Glomerular visceral epithelial cell (primary cell): ENCODE measurements around the gene MINDY3.
A peak's percentile ranks its signal among the peaks of the same experiment; 100 is the strongest.
"Not testable (repeated sequence)": the region's sequence is repeated elsewhere in the genome, so short reads cannot be mapped to it uniquely, and the experiment has no call there.

Source experiments
- DNase-seq: peaks from one replicate; pipeline ENCODE4 v3.0.0-alpha.2; 2016; ENCODE audit errors: extremely low spot score

The MINDY3 gene

GRCh38 chr10:15859906-15860691, at the start of gene MINDY3:
MINDY3 (minus strand) TSS chr10:15860507; CDS start chr10:15860299, 208 bp downstream.
- DNase-seq = peak; percentile 84

DNA sequence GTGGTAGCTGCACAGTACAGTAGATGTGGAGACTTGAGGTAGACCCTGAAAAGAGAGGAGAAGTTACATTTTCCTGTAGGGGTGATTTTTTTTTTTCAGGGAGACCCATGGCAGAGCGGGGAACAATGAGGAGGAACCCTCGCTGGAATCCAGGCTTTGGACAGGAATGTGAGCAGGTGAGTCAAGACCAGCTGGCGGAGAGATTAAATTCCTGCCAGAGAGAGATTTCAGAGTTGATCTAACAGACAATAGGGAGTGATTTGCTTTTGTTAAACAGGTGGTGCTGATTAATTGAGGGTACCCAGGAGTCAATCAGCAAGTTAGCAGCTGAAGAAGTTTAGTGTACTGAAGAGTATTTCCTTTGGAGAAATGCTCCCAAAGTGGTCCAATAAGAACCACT, 41.6 kb upstream of the MINDY3 start:
- DNase-seq = no peak

- peak; percentile 7 for DNase-seq
Observed at GRCh38 chr10:15898046-15898445, 37.7 kb upstream of the MINDY3 start.

GRCh38 chr10:15897287-15897686, 37.0 kb upstream of the MINDY3 start:
- peak; percentile 21 for DNase-seq

- DNase-seq = no peak
Observed at GRCh38 chr10:15896654-15897053, 36.3 kb upstream of the MINDY3 start.

DNA sequence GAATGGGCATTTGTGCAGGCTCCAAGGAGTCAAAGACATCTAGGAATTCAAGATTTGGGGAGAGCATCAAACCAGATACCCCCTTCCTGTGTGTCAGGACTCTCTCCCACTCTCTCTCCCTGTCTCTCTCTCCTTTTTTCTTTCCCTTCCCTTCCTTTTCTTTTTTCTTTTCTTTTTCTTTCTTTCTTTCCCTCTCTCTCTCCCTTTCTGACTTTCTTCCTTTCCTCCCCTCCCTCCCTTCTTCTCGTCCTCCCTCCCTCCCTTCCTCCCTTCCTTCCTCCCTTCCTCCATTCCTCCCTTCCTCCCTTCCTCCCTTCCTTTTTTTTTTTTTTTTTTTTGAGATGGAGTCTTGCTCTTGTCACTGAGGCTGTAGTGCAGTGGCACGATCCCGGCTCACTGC, 24.1 kb upstream of the MINDY3 start:
- no peak for DNase-seq

DNA sequence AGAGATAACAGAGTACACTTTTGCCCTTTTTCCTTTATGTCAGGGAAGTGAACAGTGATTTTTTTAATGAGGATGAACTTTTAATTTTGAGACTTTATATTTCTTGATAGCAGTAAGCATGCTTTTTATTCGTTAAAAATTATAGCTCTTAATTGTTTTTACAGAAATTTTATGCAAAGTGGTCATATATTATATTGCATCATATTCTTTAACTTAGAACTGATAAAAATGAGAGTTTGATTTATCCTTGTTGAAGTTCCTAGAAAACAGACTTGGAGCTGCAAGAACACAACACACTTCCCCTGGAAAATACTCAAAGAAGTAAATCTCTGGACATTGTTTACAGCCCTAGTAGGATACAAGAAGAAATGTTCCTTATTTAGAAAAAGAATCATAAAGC, 21.2 kb upstream of the MINDY3 start:
- no peak for DNase-seq

DNA sequence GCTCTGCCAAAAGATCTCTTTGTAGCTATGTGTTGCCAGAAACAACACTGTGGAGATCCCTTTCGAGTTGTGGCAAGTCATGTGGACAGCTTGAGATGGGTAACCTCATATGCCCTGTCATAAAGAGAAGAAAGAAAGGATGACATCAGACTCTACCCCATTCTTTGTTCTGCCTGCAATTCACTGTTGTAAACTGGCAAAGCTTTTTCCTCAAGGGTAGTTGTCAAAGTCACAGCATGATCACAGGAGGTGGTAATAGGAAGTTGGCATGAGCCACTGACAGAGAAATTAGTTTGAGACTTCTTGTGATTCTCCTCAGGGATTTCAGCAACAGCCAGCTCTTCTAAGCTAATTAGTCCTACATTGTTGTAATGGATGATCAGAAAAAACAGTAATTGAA, 19.4 kb upstream of the MINDY3 start:
- DNase-seq = no peak

DNA sequence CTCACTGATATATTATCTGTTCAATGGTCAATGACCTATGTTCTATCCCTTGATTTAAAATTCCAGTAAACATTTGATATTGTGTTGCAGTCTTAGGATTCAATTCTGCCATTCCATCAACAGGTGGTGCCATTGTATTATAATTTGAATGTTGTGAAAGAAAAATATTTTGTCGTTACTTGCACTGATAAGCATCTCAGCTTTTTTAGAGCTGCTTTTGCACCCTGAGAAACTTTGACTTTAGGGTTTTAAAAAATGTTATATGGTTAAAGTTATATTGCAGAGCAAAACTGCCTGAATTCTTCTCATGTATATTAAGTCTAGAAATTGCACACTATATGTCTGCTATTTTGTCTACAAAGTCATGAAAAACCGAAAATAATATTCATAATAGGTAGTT, 18.8 kb upstream of the MINDY3 start:
- DNase-seq = peak; percentile 17

- DNase-seq = no peak
Observed at GRCh38 chr10:15877836-15878576, 17.7 kb upstream of the MINDY3 start.

DNA sequence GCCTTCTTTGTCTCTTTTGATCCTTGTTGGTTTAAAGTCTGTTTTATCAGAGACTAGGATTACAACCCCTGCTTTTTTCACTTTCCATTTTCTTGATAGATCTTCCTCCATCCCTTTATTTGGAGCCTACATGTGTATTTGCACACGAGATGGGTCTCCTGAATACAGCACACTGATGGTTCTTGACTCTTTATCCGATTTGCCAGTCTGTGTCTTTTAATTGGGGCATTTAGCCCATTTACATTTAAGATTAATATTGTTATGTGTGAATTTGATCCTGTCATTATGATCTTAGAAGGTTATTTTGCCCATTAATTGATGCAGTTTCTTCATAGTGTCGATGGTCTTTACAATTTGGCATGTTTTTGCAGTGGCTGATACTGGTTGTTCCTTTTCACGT, 16.0 kb upstream of the MINDY3 start:
- DNase-seq = not testable (repeated sequence)

DNA sequence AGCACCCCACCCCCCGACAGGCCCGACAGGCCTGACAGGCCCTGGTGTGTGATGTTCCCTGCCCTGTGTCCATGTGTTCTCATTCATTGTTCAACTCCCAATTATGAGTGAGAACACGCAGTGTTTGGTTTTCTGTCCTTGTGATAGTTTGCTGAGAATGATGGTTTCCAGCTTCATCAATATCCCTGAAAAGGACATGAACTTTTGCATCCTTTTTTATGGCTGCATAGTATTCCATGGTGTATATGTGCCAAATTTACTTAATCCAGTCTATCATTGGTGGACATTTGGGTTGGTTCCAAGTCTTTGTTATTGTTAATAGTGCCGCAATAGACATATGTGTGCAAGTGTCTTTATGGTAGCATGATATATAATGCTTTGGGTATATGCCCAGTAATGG, 12.3 kb upstream of the MINDY3 start:
- DNase-seq = not testable (repeated sequence)

DNA sequence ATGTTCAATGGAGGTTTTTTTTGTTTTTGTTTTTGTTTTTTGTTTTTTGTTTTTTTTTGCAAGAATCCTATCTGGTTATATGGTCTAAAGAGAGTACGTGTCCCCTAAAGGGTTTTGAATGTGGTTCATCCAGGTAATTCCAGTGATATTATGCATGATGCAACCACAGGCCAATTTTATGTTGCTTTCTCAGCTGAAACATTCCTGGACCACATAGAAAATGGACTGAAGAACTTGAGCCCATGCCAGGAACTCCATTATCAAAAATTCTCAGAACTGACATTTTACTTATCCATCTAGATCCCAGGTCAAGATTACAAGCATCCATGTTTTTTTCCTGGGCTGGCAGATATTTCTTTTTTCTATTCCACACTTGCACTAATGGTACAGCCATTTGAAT, 11.5 kb upstream of the MINDY3 start:
- no peak for DNase-seq

DNA sequence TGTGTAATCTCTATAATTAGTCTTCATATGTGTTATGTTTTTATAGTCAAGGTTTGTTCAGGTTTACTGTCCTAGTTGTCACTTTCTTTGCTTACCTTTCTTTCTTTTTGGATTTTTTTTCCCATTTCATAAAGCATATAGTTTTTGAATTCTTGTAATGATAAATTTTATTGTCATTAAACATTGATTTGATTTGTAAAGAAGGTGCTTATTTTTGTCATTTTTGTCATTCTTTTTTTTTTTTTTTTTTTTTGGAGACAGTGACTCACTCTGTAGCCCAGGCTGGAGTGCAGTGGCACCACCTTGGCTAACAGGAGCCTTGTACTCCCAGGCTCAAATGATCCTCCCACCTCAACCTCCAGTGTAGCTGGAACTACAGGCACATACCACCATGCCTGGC, 9.6 kb upstream of the MINDY3 start:
- DNase-seq = no peak

DNA sequence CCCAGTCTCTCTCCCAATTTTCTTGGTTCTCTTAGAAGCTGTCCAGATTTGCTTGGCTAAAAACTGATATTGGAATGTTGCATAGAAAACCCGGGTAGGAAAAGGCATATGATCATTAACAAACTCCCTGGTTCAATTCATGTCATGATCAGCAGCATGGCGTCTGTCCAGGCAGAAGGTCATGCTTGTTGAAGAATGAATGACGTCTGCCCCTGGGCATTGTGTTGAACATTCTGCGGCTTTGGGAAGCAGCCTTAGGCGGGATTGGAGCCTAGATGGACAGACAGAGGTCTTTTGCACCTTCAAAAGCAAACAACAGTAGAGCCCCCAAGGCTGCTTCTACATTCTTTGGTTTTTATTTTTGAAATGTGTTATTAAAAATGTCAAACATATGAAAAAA, 7.7 kb upstream of the MINDY3 start:
- DNase-seq = peak; percentile 17

DNA sequence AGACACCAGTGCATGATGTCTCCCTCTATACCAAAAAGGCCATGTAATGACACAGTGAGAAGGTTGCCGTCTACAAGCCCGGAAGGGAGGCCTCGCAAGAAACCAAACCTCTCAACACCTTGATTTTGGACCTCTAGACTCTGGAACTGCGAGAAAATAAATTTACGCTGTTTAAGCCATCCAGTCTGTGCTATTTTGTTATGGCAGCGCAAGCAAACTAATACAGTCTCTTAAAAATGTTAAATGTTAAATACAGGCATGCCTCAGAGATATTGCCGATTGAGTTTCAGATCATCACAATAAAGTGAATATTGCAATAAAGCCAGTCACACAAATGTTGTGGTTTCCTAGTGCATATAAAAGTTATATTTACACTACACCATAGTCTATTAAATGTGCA, 5.0 kb upstream of the MINDY3 start:
- DNase-seq = no peak

GRCh38 chr10:15864419-15864818, 4.1 kb upstream of the MINDY3 start:
- DNase-seq = no peak

DNA sequence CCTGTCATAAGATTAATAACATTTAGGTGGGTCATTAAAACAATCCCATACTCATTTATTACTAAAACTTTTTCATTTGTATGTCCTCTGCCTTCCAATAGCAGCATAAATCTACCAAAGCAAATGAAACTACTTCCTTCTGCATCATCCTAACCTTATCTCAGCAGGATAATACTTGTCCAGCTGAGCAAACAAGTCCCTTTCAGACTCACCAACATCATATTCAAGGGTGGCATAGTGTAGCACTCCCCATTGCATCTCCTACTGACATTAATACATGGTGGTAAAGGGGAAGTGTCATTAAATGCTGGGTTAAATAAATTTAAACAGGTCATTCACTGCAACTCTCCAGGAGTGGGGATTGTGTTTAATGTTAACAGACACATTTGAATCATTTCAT, 3.4 kb upstream of the MINDY3 start:
- DNase-seq = no peak

DNA sequence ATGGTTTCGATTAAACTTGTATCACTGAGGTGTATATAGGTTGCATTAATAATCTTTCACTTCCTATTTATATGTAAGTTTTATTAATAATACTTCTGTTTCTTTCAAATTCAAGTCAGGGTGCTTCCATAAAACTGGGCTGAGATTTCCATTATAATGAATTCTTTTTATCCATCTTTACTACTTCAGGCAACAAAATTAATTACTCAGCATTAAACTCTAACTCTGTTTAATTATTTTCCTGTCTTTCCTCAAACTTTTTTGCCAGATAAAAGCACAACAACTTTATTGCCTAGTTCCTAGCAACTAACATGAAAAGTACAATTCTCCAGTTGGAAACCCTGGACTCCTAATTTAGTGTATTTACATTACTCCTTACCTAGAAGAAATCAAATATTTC, 3.0 kb upstream of the MINDY3 start:
- DNase-seq = no peak

DNA sequence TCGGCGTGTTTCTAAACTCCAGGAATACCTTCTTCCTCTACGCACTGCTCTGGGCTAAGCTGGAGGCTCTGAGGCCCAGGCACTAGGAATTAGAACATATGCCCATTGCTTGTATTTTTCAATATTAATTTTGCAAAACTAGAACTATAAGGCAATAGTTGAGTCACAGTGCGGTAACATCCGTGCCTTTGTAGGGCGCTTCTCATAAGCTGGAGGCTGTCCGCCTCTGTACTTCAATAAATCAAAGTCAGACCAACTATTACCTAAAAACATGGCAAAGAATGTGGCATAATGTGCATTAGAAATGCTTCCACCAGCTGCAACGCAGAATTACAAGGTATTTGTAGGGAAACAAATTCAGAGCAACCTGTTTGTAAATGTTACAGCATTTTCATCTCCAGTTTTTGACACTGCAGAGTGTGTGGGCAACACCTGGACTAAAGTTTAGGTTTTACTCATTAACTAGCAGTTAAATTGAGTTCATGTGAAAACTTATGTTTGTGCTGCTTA, 440 bp upstream of the MINDY3 start:
- DNase-seq = no peak

GRCh38 chr10:15859509-15859905, 800 bp downstream of the MINDY3 start:
- no peak for DNase-seq

GRCh38 chr10:15858861-15859281, 1.4 kb downstream of the MINDY3 start:
- DNase-seq = no peak

- no peak for DNase-seq
Observed at GRCh38 chr10:15857107-15857575, 3.2 kb downstream of the MINDY3 start.
